ENCODE measurements around the gene RILPL2.
"Not testable (repeated sequence)": the region's sequence is repeated elsewhere in the genome, so short reads cannot be mapped to it uniquely, and the experiment has no call there.

RILPL2 gene

DNA sequence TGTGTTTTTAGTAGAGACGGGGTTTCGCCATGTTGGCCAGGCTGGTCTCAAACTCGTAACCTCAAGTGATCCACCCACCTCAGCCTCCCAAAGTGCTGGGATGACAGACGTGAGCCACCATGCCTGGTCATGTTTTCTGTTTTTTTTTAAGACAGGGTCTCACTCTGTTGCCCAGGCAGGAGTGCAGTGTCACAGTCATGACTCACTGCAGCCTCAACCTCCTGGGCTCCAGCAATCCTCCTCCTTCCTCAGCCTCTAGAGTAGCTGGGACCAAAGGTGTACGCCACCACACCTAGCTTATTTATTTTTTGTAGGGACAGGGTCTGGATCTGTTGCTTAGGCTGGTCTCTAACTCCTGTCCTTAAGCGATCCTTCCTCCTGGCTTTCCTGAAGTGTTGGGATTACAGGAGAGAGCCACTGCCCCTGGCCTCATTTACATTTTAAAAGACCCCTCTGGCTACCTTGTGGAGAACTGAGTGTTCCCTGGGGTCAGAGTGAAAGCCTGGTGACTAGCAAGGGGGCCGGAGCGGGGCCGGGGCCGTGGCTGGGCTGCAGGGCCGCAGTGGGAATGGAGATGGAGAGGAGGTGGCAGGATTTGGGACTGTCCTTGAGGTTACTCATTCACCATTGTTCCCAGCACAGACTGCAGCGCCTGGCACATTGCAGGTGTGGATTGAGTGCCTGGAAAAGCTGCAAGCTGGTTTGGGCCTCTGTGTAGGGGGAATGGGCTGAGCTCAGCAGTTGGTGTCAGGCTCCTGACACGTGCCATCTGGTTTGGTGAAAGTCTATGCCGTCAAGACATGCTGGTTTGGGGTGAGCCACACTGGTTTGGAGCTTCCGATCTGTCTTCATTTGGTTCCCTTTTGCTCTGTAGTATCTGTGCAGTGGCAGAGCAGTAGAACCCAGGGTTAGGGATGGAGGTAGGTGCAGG lies 34.5 kb downstream of the RILPL2 start:
- DNase-seq = no peak

DNA sequence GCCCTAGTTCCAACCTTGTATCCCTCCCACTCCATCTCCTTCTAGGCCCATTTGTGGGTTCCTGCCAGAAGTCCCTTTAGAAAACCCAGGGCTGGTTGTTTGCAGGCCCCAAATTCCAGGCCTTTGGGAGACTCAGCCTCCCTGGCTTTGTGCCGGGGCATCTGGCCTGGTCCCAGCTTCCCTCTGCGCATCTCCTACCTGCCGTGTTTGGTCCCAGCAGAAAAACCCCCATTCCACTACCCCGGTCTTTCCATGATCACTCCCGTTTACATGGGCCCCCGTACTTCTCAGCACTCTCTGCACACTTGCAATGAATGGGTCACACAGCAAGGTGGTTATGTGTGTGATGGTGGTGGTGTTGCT lies 37.2 kb downstream of the RILPL2 start:
- DNase-seq = no peak

DNA sequence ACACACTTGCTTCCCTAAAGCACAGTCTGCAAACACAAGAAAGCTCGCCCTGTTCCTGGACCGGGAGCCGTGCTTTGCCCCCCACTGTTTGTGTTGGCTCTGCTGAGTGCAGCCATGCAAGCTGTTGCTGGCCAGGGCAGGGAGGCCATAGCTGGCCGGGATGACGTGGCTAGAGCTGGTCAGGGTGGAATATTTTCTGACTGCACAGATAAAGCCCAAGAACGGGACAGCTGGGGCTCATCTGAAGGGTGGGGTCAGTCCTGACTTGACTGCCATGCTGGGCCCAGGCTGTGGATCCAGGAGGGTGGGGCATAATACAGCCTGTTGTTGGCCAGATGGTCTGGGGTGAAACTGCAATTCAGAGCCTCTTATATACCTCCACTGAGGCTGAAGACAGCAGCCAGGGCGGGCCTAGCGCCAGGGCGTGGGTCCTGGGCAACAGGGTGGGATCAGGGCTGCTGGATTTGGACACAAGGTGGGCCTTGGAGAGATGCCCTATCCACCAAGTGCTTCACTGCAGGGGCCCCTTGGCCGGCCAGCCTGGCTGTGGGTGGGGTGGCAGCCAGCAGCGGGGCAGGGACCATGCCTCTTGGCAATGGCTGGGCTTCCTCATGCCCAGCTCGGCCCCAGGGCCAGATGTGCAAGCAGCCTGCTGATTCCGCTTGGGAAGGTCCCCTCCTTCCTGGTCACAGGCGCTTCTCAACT lies 37.8 kb downstream of the RILPL2 start:
- DNase-seq = no peak

GRCh38 chr12:123398177-123398549 lies 38.3 kb downstream of the RILPL2 start:
- no peak for DNase-seq

DNA sequence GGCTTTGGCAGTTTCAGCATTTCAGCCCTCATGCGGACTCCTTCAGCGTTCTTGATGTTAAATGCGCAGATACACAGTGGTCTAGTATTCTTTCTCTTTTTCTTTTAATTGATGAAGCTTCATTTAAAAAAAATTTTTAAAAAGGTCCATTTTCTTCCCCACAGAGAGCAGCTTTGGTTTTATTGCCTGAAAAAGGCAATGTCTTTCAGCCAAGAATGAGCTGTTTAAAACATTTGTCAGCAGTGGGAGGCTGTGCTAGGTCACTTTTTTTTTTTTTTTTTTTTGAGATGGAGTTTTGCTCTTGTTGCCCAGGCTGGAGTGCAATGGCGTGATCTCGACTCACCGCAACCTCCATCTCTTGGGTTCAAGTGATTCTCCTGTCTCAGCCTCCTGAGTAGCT lies 39.1 kb downstream of the RILPL2 start:
- DNase-seq = no peak

DNA sequence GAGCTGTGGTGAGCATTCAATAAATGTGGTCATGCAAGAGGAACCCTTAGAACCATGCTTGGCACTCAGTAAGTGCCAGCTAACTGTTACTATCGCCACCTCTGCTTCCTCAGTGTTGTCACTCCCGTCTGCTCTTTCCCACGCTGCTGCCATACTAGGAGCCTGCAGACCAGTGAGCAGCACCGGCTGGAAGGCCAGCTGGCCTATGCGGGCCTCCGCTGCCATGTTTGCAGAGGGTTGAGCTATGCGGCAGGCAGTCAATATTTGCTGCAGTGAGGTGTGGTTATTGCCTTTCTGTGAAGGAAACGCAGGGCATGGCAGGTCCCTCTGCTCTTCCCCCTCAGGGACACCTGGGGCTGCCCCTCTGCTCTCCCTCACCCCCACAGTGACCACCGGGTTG lies 39.5 kb downstream of the RILPL2 start:
- no peak for DNase-seq

DNA sequence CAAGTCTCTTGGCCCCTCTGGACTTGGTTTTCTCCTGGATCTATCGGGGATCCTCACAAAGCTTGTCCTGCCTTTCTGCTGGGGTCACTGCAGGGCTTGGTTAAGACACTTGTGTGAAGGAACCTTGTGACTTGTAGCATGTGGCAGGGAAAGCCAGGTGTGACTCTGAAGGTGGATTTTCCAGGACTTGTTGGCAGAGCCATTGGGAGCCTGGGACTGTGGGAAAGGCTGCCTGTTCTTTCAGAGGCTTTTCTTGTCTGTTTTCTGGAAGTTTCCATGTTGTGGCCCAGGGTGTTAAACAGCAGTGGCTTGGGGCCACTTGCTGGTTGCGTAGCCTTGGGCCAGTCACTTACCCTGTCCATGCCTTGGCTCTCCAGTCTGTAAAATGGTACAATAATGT lies 39.9 kb downstream of the RILPL2 start:
- DNase-seq = no peak

DNA sequence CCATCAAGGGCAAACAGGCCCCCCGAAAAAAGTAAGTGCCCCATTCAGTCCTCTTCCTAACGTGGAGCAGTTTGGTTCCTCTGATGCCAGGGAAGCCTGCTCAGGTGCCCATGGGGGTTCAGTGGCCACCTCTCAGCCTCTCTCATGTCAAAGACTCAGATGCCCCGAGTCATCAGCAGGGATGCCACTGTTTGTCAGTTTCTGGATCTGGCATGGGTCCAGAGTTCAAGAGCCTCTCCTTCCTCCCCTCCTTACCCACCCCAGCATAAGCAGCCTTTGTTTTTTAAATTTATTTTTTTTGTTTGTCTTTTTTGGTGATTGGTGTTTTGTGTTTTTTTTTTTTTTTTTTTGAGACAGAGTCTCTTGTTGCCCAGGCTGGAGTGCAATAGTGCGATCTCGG lies 41.2 kb downstream of the RILPL2 start:
- DNase-seq = no peak

GRCh38 chr12:123393747-123394146 lies 42.7 kb downstream of the RILPL2 start:
- DNase-seq = no peak

DNA sequence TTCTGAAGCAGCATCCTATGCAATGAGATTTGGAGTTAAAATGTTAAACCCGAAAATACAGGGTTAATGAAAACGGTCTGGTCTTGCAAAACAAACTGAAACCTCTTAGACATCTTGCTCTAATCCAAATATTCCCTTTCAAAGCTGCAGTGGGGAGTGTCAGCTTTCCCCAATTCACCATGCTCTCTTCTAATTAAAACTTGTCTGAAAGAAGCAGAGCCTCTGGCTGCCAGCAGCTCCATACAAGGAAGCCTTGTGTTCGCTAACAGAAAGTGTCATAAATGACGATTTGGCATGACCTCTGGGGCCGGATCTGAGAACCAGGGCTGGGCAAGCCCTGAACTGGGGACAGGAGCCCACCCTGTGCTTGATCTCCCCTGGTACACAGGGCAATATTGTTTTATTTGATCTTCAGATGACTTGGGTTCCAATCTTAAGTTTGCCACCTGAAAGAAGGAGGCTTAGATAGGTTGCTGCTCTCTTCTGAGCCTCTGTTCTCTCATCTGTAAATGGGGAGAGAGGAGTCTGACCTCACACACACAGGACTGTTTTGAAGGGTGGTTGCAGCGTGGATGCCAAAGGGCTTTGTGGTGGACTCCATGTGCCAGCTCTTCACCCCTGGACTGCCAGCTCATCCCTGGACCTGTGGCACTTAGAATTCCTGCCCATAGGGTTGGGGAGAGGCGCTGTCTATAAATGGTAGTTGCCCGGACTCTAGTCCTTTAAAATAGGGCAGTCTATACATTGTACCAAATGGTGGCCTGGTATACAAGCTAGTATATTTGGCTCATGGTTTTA lies 44.7 kb downstream of the RILPL2 start:
- DNase-seq = no peak

DNA sequence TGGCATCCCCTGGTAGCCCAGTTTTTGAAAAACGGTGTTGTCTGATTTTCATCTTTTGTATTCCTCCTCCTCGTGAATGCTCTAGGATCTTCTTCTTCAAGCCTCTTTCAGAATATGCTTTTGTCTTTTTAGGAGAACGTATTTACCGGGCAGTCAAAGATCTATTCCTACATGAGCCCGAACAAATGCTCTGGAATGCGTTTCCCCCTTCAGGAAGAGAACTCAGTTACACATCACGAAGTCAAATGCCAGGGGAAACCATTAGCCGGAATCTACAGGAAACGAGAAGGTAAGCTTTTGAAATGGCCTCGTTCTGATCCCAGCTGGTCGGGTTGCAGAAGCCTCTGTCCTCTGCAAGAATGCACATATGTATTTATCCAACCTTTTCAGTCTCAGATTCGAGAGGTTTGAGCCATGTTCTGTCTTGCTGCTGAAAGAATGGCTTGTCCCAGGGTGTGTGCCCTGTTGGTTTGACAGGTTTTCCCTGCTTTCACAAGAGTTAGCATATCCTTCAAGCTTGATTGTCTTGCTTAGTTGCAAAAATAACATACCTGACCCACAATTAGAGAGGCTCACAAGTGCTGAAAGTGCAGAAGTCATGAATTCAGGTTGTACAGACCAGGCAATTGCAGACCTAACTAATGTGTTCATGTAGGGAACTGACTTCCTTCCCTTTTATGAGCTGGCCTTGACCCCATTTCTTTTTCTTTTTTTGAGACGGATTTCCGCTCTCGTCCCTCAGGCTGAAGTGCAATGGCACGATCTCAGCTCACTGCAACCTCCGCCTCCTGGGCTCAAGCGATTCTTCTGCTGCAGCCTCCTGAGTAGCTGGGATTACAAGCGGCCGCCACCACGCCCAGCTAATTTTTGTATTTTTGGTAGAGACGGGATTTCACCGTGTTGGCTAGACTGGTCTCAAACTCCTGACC lies 45.7 kb downstream of the RILPL2 start:
- DNase-seq = no peak

- no peak for DNase-seq
These were observed 46.7 kb downstream of the RILPL2 start for GRCh38 chr12:123389560-123390351.

GRCh38 chr12:123388951-123389559 lies 47.4 kb downstream of the RILPL2 start:
- no peak for DNase-seq

- DNase-seq = peak; percentile 51
These were observed 48.1 kb downstream of the RILPL2 start for GRCh38 chr12:123388177-123388950.

DNA sequence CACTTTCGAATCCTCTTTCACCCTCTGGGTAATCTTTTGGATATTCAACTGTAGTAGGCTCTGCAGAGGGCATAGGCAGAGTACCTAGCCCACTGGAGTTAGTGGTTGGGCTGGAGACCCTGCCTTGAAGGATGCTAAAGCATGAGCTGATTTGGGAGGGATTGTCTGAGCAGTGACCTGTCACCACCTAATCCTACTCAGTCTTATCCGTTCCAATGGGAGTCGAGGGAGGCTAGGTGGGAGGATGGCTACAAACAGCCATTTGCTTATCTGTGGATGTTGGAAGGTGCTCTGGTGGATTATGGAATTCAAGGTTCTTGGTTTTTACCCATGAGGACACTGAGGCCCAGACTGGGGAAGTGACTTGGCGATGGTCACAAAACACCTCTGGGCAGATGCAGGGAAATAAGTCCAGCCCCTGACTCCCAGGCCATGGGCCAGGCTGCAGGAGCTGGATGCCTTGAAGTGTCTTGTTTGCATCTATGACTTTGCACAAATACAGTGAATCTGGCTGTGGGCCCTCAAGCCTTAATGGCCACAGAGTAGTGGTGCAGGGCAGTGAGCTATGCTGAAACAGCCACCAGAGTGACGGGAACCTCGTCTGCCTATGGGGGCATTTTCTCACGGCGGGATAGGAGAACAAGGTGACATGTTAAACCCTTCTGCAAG lies 48.8 kb downstream of the RILPL2 start:
- no peak for DNase-seq

GRCh38 chr12:123385536-123385935 lies 50.9 kb downstream of the RILPL2 start:
- not testable (repeated sequence) for DNase-seq

DNA sequence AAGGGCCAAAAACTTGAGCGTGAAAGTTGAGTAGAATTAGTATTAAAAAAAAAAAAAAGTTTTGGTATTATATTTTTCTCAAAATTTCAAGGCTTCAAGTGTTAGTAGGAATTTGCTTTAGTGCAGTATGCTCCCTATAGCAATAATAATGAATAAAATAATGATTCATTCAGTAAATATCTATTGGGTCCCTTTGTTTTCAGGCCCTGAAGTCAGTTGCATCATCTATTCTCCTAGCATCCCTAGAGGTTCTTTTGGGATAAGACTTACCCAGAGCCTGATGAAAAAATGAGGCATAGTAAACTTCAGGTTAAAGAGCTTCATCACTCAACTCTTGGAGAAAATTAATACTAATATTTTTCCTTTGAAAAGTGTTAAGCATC lies 51.5 kb downstream of the RILPL2 start:
- DNase-seq = no peak

GRCh38 chr12:123384318-123384993 lies 52.0 kb downstream of the RILPL2 start:
- DNase-seq = no peak

GRCh38 chr12:123382684-123383083 lies 53.8 kb downstream of the RILPL2 start:
- DNase-seq = no peak

Measured in NK-92 treated with Interleukin-12 subunit alpha and Interleukin-12 subunit beta, amount 100 ng/mL, for 24 hours (cell line).